Fibroblast of lung (primary cell): ENCODE data around the gene DGKG. TPM values are rescaled to one million over a fixed set of nuclear protein-coding genes. Genes with fewer than 3 reads are reported as not detected.

Source experiments
- DNase-seq, 2 donors: peaks; one replicate each; pipeline versions ENCODE4 v3.0.0 to v3.0.0-alpha.2; 2010; ENCODE audit warnings: low read depth in 2 of 2
- H2AFZ ChIP-seq: 2 replicates; pipeline ENCODE4 v1.5.1; 2012; ENCODE audit warnings: low read length, control low read depth, inconsistent platforms
- H3K27ac ChIP-seq: 2 replicates; pipeline ENCODE4 v1.5.1; 2011; ENCODE audit warnings: low read length, control low read depth; ENCODE audit not compliant: insufficient read depth
- H3K27me3 ChIP-seq: 2 replicates; pipeline ENCODE4 v1.5.1; 2011; ENCODE audit warnings: mild to moderate bottlenecking, low read length; ENCODE audit not compliant: control insufficient read depth, insufficient read depth
- H3K36me3 ChIP-seq: 2 replicates; pipeline ENCODE4 v1.5.1; 2011; ENCODE audit warnings: low read length; ENCODE audit not compliant: control insufficient read depth, insufficient read depth
- H3K4me1 ChIP-seq: 2 replicates; pipeline ENCODE4 v1.5.1; 2011; ENCODE audit warnings: low read length; ENCODE audit not compliant: control insufficient read depth, insufficient read depth; ENCODE audit errors: extremely low read depth
- H3K4me2 ChIP-seq: 2 replicates; pipeline ENCODE4 v1.5.1; 2011; ENCODE audit warnings: low read length, control low read depth; ENCODE audit not compliant: insufficient read depth; ENCODE audit errors: extremely low read depth
- H3K4me3 ChIP-seq, 4 experiments: fragments of 200-600 bp in 1 of 4; sonication (generic) in 1 of 4; replicated peaks in 1 of 4; 2 replicates each; pipeline ENCODE4 v1.5.1; 2011 to 2016; ENCODE audit warnings: low read length in 4 of 4, low read depth in 3 of 4, mild to moderate bottlenecking in 3 of 4, control low read depth in 2 of 4, inconsistent platforms in 1 of 4, mixed read lengths in 1 of 4; ENCODE audit not compliant: insufficient read depth in 1 of 4; ENCODE audit errors: control extremely low read depth in 1 of 4
- H3K79me2 ChIP-seq: 2 replicates; pipeline ENCODE4 v1.5.1; 2012; ENCODE audit warnings: mild to moderate bottlenecking, low read length, inconsistent platforms; ENCODE audit not compliant: control insufficient read depth, insufficient read depth
- H3K9ac ChIP-seq: 2 replicates; pipeline ENCODE4 v1.5.1; 2011; ENCODE audit warnings: mild to moderate bottlenecking, low read length, control low read depth; ENCODE audit not compliant: insufficient read depth
- H3K9me3 ChIP-seq: 2 replicates; pipeline ENCODE4 v1.5.1; 2012; ENCODE audit warnings: low read depth, low read length; ENCODE audit not compliant: control insufficient read depth, insufficient read depth
- H4K20me1 ChIP-seq: 2 replicates; pipeline ENCODE4 v1.5.1; 2011; ENCODE audit warnings: low read length; ENCODE audit not compliant: control insufficient read depth, insufficient read depth; ENCODE audit errors: extremely low read depth
- CTCF ChIP-seq, 2 donors: IDR thresholded peaks in 1 of 2; conservative IDR thresholded peaks in 1 of 2; 1 replicate in 1 of 2; 2 replicates in 1 of 2; pipeline ENCODE4 v1.5.1; 2011 to 2012; ENCODE audit warnings: low read length in 2 of 2, control low read depth in 1 of 2, inconsistent platforms in 1 of 2, low read depth in 1 of 2, mild to moderate bottlenecking in 1 of 2
- EZH2 ChIP-seq: IDR thresholded peaks from 2 replicates; pipeline ENCODE4 v1.5.1; 2012; ENCODE audit warnings: low read length, control low read depth, mild to moderate bottlenecking; ENCODE audit errors: missing control alignments
- polyA plus RNA-seq, 2 donors: library from polyadenylated mRNA; depleted of rRNA in 1 of 2; stranded (reverse) in 1 of 2; unstranded in 1 of 2; fragments of >200 nt; gene quantifications; 2 replicates each; pipeline ENCODE4 v1.2.1, GENCODE V29; 2011 to 2012; ENCODE audit warnings: missing spikeins in 1 of 2
- total RNA-seq: library from RNA; depleted of rRNA; stranded (reverse); fragments of >200 nt; gene quantifications from 2 replicates; pipeline ENCODE4 v1.2.1, GENCODE V29; 2014

Gene DGKG
- total and polyA plus RNA-seq, 2 donors (not counting 1 experiment from before 2014, with no cell fraction given): 3.7 to 4.8 TPM

- Histone ChIP-seq H4K20me1 (no peaks in the 10 kb centered on the region), H3K79me2 (peaks cover 4% of the 10 kb centered on the region), H3K27ac (no peak overlapping the region), H3K27me3 (no peaks in the 10 kb centered on the region), H3K4me3 (no peak overlapping the region), H3K4me2 (no peak overlapping the region), H2AFZ (no peak overlapping the region), H3K36me3 (no peaks in the 10 kb centered on the region), H3K9ac (no peak overlapping the region), H3K9me3 (no peaks in the 10 kb centered on the region), H3K4me1 (peaks cover 22% of the 10 kb centered on the region)
- no peak for TF ChIP-seq CTCF (conservative IDR thresholded peaks at IDR 0.05 in 1 of 2, IDR thresholded peaks at IDR 0.05 in 1 of 2; ENCODE audit: low read depth in 1 of 2, low read length in 2 of 2)
- TF ChIP-seq EZH2: no peak
- no peak for DNase-seq
These were observed 261.6 kb downstream of the DGKG start for GRCh38 chr3:186100398-186100797.

GRCh38 chr3:186099178-186099577 is 262.9 kb downstream of the DGKG start:
- peak; percentile 70 to 85 for DNase-seq
- Histone ChIP-seq H2AFZ (no peak overlapping the region), H3K36me3 (no peaks in the 10 kb centered on the region), H3K9ac (no peak overlapping the region), H3K27ac (peak overlapping the region; percentile 4), H3K9me3 (no peaks in the 10 kb centered on the region), H3K27me3 (no peaks in the 10 kb centered on the region), H3K4me3 (no peak overlapping the region), H3K79me2 (no peaks in the 10 kb centered on the region), H3K4me1 (peaks cover 20% of the 10 kb centered on the region), H3K4me2 (peak overlapping the region; percentile 87), H4K20me1 (no peaks in the 10 kb centered on the region)
- TF ChIP-seq CTCF (conservative IDR thresholded peaks at IDR 0.05 in 1 of 2, IDR thresholded peaks at IDR 0.05 in 1 of 2; ENCODE audit: low read depth in 1 of 2, low read length in 2 of 2): no peak
- TF ChIP-seq EZH2: no peak

- Histone ChIP-seq H3K27me3 (no peaks in the 10 kb centered on the region), H3K27ac (no peak overlapping the region), H4K20me1 (no peaks in the 10 kb centered on the region), H3K79me2 (no peaks in the 10 kb centered on the region), H3K4me3 (no peak overlapping the region), H3K4me1 (peaks cover 19% of the 10 kb centered on the region), H3K9ac (no peak overlapping the region), H3K9me3 (no peaks in the 10 kb centered on the region), H2AFZ (no peak overlapping the region), H3K36me3 (no peaks in the 10 kb centered on the region), H3K4me2 (peak overlapping the region; percentile 87)
- TF ChIP-seq EZH2: no peak
- TF ChIP-seq CTCF (conservative IDR thresholded peaks at IDR 0.05 in 1 of 2, IDR thresholded peaks at IDR 0.05 in 1 of 2; ENCODE audit: low read depth in 1 of 2, low read length in 2 of 2): no peak
- DNase-seq: peak in 1 of 2 donors; percentile 12
These were observed 263.3 kb downstream of the DGKG start for GRCh38 chr3:186098740-186099139.
